GM23338 (cell line): Measurements from ENCODE around the gene GUCA2B. TPM values are rescaled to one million over a fixed set of nuclear protein-coding genes. Genes with fewer than 3 reads are reported as not detected.

Experiments used
- ATAC-seq: fragments of 200-7000 bp; cut with Tn5 transposase; 3 replicates; pipeline ENCODE4 v1.9.1; 2020
- DNase-seq: peaks from one replicate; pipeline ENCODE4 v3.0.0-alpha.2; 2015; ENCODE audit warnings: low spot score
- H2AFZ ChIP-seq: fragments of 200-600 bp; sonication (generic); 2 replicates; pipeline ENCODE4 v1.8.0; 2016; ENCODE audit warnings: antibody characterized with exemption, mild to moderate bottlenecking, moderate library complexity
- H3F3A ChIP-seq: fragments of 200-600 bp; sonication (generic); replicated peaks from 2 replicates; pipeline ENCODE4 v1.8.0; 2017; ENCODE audit warnings: antibody characterized with exemption, mixed run types, low read depth
- H3K27ac ChIP-seq: fragments of 200-600 bp; sonication (generic); 2 replicates; pipeline ENCODE4 v1.6.1; 2016; ENCODE audit warnings: low read depth
- H3K27me3 ChIP-seq: fragments of 200-600 bp; sonication (generic); 2 replicates; pipeline ENCODE4 v1.8.0; 2016; ENCODE audit warnings: mild to moderate bottlenecking, mixed run types, moderate library complexity; ENCODE audit not compliant: insufficient read depth
- H3K36me3 ChIP-seq: fragments of 200-600 bp; sonication (generic); 2 replicates; pipeline ENCODE4 v1.8.0; 2016; ENCODE audit warnings: mild to moderate bottlenecking; ENCODE audit not compliant: insufficient read depth
- H3K4me1 ChIP-seq: fragments of 200-600 bp; sonication (generic); 2 replicates; pipeline ENCODE4 v1.8.0; 2016; ENCODE audit warnings: mild to moderate bottlenecking, moderate library complexity; ENCODE audit not compliant: insufficient read depth
- H3K4me2 ChIP-seq: fragments of 200-600 bp; sonication (generic); 2 replicates; pipeline ENCODE4 v1.7.1; 2017; ENCODE audit warnings: mixed run types
- H3K4me3 ChIP-seq: fragments of 200-600 bp; sonication (generic); 2 replicates; pipeline ENCODE4 v1.6.1; 2016; ENCODE audit warnings: mixed run types
- H3K79me2 ChIP-seq: fragments of 200-600 bp; sonication (generic); replicated peaks from 2 replicates; pipeline ENCODE4 v1.8.0; 2017; ENCODE audit warnings: mild to moderate bottlenecking; ENCODE audit not compliant: insufficient read depth
- H3K9me2 ChIP-seq: fragments of 200-600 bp; sonication (generic); 2 replicates; pipeline ENCODE4 v1.8.0; 2017; ENCODE audit not compliant: insufficient read depth
- H4K20me1 ChIP-seq: fragments of 200-600 bp; sonication (generic); replicated peaks from 2 replicates; pipeline ENCODE4 v1.8.0; 2017; ENCODE audit warnings: mild to moderate bottlenecking; ENCODE audit not compliant: insufficient read depth
- H3K27ac Mint-ChIP-seq: 2 replicates; pipeline ENCODE4 v1.8.0; 2020; ENCODE audit warnings: inconsistent platforms, mild to moderate bottlenecking, moderate library complexity, mixed read lengths
- H3K27me3 Mint-ChIP-seq: 3 replicates; pipeline ENCODE4 v1.8.0; 2022; ENCODE audit warnings: low read depth, mild to moderate bottlenecking, moderate library complexity, mixed read lengths, inconsistent platforms; ENCODE audit not compliant: insufficient read depth, poor library complexity
- H3K36me3 Mint-ChIP-seq: 3 replicates; pipeline ENCODE4 v1.8.0; 2021; ENCODE audit warnings: low read depth, mild to moderate bottlenecking, inconsistent platforms, moderate library complexity, mixed read lengths
- H3K4me1 Mint-ChIP-seq: 3 replicates; pipeline ENCODE4 v1.8.0; 2020; ENCODE audit warnings: mild to moderate bottlenecking, inconsistent platforms, mixed read lengths
- H3K4me3 Mint-ChIP-seq: 3 replicates; pipeline ENCODE4 v1.8.0; 2021; ENCODE audit warnings: moderate library complexity, mild to moderate bottlenecking, inconsistent platforms, mixed read lengths
- H3K9me3 Mint-ChIP-seq: 3 replicates; pipeline ENCODE4 v1.8.0; 2020; ENCODE audit warnings: moderate library complexity, mild to moderate bottlenecking, inconsistent platforms, mixed read lengths
- CREB1 ChIP-seq: fragments of 250-450 bp; sonication (Bioruptor Pico); IDR thresholded peaks from 2 replicates; pipeline ENCODE4 v1.5.0; 2020; ENCODE audit warnings: low read depth, mild to moderate bottlenecking, moderate library complexity
- CTCF ChIP-seq, 2 experiments: fragments of 200-600 bp in 1 of 2; sonication (generic) in 1 of 2; conservative IDR thresholded peaks; 2 replicates each; pipeline versions ENCODE4 v1.5.1 to v1.6.1; 2016 to 2017; ENCODE audit warnings: antibody characterized with exemption in 2 of 2, low read depth in 2 of 2, mild to moderate bottlenecking in 2 of 2, moderate library complexity in 1 of 2
- EZH2 ChIP-seq: fragments of 200-600 bp; sonication (generic); IDR thresholded peaks from one replicate; pipeline ENCODE4 v1.8.0; 2017; ENCODE audit warnings: antibody characterized with exemption, mild to moderate bottlenecking, low read depth; ENCODE audit not compliant: unreplicated experiment
- EZH2phosphoT487 ChIP-seq: fragments of 200-600 bp; sonication (generic); IDR thresholded peaks from one replicate; pipeline ENCODE4 v1.8.1; 2018; ENCODE audit warnings: antibody characterized with exemption; ENCODE audit not compliant: unreplicated experiment
- JUNB ChIP-seq: IDR thresholded peaks from one replicate; pipeline ENCODE4 v1.6.1; 2016; ENCODE audit warnings: antibody characterized with exemption; ENCODE audit not compliant: unreplicated experiment
- NANOG ChIP-seq: IDR thresholded peaks from 2 replicates; pipeline ENCODE4 v1.6.1; 2016; ENCODE audit warnings: antibody characterized with exemption, borderline replicate concordance
- POLR2AphosphoS5 ChIP-seq: IDR thresholded peaks from 2 replicates; pipeline ENCODE4 v1.6.1; 2016; ENCODE audit warnings: antibody characterized with exemption, low read depth
- REST ChIP-seq: IDR thresholded peaks from one replicate; pipeline ENCODE4 v1.6.1; 2018; ENCODE audit warnings: antibody characterized with exemption; ENCODE audit not compliant: unreplicated experiment
- STAT1 ChIP-seq: IDR thresholded peaks from one replicate; pipeline ENCODE4 v1.6.1; 2016; ENCODE audit warnings: antibody characterized with exemption; ENCODE audit not compliant: unreplicated experiment
- ZNF114 ChIP-seq: fragments of 250-450 bp; sonication (Bioruptor Pico); IDR thresholded peaks from 2 replicates; pipeline ENCODE4 v1.5.0; 2020; ENCODE audit warnings: mild to moderate bottlenecking, moderate library complexity
- ZNF331 ChIP-seq: fragments of 250-450 bp; sonication (Bioruptor Pico); IDR thresholded peaks from 2 replicates; pipeline ENCODE4 v1.5.0; 2020; ENCODE audit warnings: low read depth, mild to moderate bottlenecking, moderate library complexity
- polyA plus RNA-seq: library from polyadenylated mRNA; unstranded; fragments of >200 nt; fragmentation: Nextera tagmentation; extraction: Ambion mirVana; gene quantifications from 2 replicates; pipeline ENCODE4 v1.2.1, GENCODE V29; 2016
- total RNA-seq: library from RNA; depleted of rRNA; stranded (reverse); fragments of >200 nt; shearing (Covaris generic); gene quantifications from 2 replicates; pipeline ENCODE4 v1.2.3, GENCODE V29; 2014
- TF ChIP-seq, protein P1 (sequence below): IDR thresholded peaks from 2 replicates; pipeline ENCODE4 v1.6.1; 2016; ENCODE audit warnings: antibody characterized with exemption

Gene GUCA2B
- total and polyA plus RNA-seq, 2 experiments from 2014 or later, result not detected

- no peaks in the 10 kb centered on the region; the same call in 1 of the 2 replicates for H3K4me1 ChIP-seq
- no peaks in the 10 kb centered on the region for H3K79me2 ChIP-seq
- no peaks in the 10 kb centered on the region for H3K27me3 ChIP-seq
- H2AFZ ChIP-seq, result no peak overlapping the region
- H3K4me1 Mint-ChIP-seq, result no peaks in the 10 kb centered on the region
- H4K20me1 ChIP-seq, result no peaks in the 10 kb centered on the region
- no peaks in the 10 kb centered on the region for H3K27me3 Mint-ChIP-seq
- no peaks in the 10 kb centered on the region for H3K36me3 ChIP-seq
- no peaks in the 10 kb centered on the region for H3K36me3 Mint-ChIP-seq
- no peak overlapping the region for H3K4me3 ChIP-seq
- TF ChIP-seq ZNF114 (CRISPR knock-in tag), result no peak
- no peak for TF ChIP-seq POLR2AphosphoS5
- TF ChIP-seq CTCF (conservative IDR thresholded peaks at IDR 0.05; ENCODE audit: low read depth in 2 of 2), result no peak
- TF ChIP-seq, protein P1, sequence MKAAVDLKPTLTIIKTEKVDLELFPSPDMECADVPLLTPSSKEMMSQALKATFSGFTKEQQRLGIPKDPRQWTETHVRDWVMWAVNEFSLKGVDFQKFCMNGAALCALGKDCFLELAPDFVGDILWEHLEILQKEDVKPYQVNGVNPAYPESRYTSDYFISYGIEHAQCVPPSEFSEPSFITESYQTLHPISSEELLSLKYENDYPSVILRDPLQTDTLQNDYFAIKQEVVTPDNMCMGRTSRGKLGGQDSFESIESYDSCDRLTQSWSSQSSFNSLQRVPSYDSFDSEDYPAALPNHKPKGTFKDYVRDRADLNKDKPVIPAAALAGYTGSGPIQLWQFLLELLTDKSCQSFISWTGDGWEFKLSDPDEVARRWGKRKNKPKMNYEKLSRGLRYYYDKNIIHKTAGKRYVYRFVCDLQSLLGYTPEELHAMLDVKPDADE, result no peak
- no peak for TF ChIP-seq STAT1
- TF ChIP-seq NANOG, result no peak
- TF ChIP-seq ZNF331 (CRISPR knock-in tag), result no peak
- no peak for TF ChIP-seq REST
- TF ChIP-seq EZH2phosphoT487, result no peak
- no peak for TF ChIP-seq CREB1 (CRISPR knock-in tag)
- no peak for TF ChIP-seq JUNB
- TF ChIP-seq EZH2, result no peak
- ATAC-seq (no peak), DNase-seq (no peak)
- H3K27ac Mint-ChIP-seq, result no peak overlapping the region
- H3K9me2 ChIP-seq, result no peaks in the 10 kb centered on the region
- no peak overlapping the region for H3K4me2 ChIP-seq
- no peaks in the 10 kb centered on the region; the same call in 2 of the 3 replicates for H3K9me3 Mint-ChIP-seq
- H3K4me3 Mint-ChIP-seq, result no peak overlapping the region
- no peak overlapping the region for H3K27ac ChIP-seq
- no peaks in the 10 kb centered on the region for H3F3A ChIP-seq
These were observed 10.1 kb upstream of the GUCA2B start for GRCh38 chr1:42142894-42143675.
